SK-MEL-5 (cell line): ENCODE measurements around the gene CAMK2D. TPM values are rescaled to one million over a fixed set of nuclear protein-coding genes. Genes with fewer than 3 reads are reported as not detected.

ENCODE experiments used
- DNase-seq: peaks from one replicate; pipeline ENCODE4 v3.0.0-alpha.2; 2016; ENCODE audit warnings: low read depth, low spot score
- in situ Hi-C: cut with HindIII; loops from 2 replicates; pipeline ENCODE4 v1.10.0; 2016; ENCODE audit warnings: low sequenced_read_pairs, high pct_unique_total_duplicates, low pct_unique_long_range_greater_than_20kb
- total RNA-seq: library from RNA; depleted of rRNA; stranded (reverse); fragments of >200 nt; shearing (Covaris generic); gene quantifications from 2 replicates; pipeline ENCODE4 v1.2.3, GENCODE V29; 2014

Gene CAMK2D
- total RNA-seq, 1 experiment from 2014 or later: 19.3 TPM

DNA sequence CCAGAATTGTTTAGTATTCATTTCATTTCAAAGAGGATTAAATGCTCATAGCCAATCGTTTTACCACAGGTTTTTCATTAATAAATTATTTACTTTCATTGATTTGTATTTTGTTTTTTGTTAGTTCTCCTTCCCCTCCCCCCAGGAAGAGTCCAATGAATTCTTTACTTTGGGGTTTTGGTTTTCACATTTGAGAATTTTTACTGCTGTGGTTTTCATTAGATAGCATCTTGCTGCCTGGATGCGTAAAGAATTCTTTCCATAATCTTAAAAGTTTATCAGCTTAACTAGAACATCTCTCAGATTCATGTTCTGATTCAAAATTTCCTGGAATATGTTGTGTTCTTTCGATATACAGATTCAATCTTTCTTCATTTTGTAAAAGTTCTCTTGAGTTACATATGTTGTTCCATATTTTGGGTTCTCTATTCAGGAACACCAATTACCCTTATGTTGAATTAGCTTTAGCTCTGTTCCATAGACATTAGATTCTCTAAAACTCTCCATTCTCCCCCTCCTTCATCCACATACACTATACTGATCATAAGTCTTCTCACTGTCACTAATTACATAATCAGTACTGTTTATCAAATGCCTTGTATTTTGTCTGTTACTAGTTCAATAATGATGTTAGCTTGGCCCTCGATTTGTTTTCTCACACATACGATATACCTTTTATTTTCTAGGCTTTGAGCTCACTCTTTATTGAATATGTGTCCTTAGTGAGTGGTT lies 184.4 kb downstream of the CAMK2D start:
- in situ Hi-C loops: no loop called here
- no peak for DNase-seq

- no peak for DNase-seq
- in situ Hi-C loops: no loop called here
Measured at GRCh38 chr4:113575401-113575800, 186.1 kb downstream of the CAMK2D start.

GRCh38 chr4:113574636-113575103 lies 186.9 kb downstream of the CAMK2D start:
- no peak for DNase-seq
- in situ Hi-C loops: no loop called here

GRCh38 chr4:113572620-113573019 lies 188.9 kb downstream of the CAMK2D start:
- in situ Hi-C loops: no loop called here
- DNase-seq: no peak

DNA sequence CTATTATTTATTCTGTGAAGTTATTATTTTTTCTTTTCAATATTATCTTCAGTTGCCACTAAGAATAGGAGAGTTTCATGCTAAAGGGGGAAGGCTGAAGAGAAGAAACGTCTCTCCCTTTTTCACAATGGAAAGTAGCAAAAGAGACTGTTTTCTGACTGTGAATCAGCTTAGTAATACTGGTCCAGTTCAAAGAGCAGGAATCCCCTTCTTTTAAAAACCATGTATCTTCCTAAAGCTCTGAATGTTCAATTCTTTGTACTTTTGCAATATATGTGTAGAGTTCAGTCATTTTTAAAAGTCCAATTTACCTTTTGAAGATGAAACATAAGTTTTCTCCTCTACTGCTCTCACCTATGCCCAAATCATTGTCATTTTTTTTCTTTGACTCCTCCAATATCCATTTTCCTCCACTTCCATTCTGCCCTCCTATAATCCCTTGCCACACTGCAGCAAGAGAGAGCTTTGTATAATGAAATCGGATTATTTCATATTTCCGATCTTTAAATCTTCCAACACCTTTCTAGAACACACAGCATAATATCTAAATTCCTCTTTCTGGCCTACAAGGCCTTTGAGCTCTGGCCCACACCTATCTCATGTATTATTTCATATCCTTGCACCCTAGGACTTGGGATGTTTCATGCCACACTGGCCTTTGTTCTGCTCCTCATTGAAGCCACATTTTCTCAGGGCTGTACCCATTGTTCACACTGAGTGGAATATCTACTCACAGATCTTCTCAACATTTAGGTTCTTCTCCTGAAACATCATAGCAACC lies 195.3 kb downstream of the CAMK2D start:
- in situ Hi-C loops: no loop called here

GRCh38 chr4:113565702-113566012 lies 195.9 kb downstream of the CAMK2D start:
- DNase-seq: no peak
- in situ Hi-C loops: no loop called here

More for the DNA sequence above, 195.3 kb downstream of the CAMK2D start:
- no peak for DNase-seq

DNA sequence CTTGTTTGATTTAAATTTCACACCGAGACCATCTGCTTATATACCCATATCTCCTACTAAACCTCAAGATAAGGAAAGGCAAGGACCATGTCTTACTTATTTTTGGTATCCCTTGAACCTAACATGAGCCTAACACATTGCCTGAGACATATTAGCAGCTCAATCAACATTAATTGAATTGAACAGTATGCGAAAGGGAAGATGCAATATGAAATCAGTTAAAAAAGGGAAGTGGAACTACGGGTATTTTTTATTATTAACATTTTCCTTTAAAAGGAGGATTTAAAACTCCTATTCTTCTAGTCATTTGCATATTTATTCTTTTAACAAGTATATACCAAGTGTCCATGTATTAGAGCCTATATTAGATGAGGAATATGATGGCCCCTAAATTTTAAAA lies 197.0 kb downstream of the CAMK2D start:
- in situ Hi-C loops: no loop called here
- DNase-seq: no peak

- in situ Hi-C loops: no loop called here
- DNase-seq: no peak
Measured at GRCh38 chr4:113563691-113564378, 197.7 kb downstream of the CAMK2D start.

GRCh38 chr4:113561758-113562157 lies 199.8 kb downstream of the CAMK2D start:
- in situ Hi-C loops: no loop called here
- no peak for DNase-seq

DNA sequence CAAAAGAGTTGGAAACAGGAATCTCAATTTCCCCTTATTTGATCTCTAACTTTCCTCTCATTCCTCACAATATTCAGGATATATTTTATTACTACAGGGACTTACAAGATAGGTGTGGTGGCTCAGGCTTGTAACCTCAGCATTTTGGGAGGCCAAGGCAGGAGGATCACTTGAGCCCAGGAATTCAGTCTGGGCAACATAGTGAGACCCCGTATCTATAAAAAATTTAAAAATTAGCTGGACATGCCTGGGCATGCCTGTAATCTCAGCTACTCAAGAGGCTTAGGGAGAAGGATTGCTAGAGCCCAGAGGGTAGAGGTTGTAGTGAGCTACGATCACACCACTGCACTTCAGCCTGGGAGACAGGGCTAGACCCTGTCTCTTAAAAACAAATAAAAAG lies 200.4 kb downstream of the CAMK2D start:
- in situ Hi-C loops: no loop called here
- DNase-seq: no peak

DNA sequence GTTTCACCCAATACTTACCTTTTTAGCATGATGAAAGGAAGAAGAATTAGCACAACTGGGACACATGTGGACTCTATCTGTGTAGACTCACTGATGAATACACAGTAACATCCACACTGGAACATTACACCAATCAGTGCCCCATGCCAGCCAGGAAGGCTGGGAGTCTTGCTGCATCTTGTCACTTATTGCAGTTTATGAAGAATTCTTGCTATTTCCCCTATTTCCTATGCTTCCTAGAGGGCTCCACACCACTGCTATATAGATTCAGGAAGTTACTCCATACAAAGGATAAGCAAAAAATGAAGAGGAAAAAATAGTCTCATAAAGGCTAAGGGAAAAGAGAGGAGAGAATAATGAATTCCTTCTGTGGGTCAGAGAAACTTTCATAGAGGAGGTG lies 201.0 kb downstream of the CAMK2D start:
- in situ Hi-C loops: no loop called here
- DNase-seq: peak; percentile 2

DNA sequence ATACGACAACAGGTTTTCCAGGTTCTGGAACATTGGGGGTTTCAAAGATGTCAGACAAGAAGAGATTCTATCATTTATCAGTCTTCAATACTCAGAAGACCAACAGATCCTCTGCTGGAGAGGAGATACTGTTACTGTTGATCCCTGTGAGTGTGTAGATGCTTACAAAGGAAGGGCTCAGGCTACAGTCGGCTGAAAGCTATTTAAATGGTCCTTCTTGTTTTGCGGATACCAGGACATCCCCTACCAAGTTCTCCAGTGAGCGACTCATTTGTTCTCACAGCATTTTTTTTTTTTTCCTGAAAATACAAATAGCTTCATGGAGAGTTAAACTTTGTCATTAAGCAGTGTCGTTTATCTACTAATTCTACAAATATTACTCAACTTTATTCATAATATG lies 201.6 kb downstream of the CAMK2D start:
- DNase-seq: no peak
- in situ Hi-C loops: no loop called here

DNA sequence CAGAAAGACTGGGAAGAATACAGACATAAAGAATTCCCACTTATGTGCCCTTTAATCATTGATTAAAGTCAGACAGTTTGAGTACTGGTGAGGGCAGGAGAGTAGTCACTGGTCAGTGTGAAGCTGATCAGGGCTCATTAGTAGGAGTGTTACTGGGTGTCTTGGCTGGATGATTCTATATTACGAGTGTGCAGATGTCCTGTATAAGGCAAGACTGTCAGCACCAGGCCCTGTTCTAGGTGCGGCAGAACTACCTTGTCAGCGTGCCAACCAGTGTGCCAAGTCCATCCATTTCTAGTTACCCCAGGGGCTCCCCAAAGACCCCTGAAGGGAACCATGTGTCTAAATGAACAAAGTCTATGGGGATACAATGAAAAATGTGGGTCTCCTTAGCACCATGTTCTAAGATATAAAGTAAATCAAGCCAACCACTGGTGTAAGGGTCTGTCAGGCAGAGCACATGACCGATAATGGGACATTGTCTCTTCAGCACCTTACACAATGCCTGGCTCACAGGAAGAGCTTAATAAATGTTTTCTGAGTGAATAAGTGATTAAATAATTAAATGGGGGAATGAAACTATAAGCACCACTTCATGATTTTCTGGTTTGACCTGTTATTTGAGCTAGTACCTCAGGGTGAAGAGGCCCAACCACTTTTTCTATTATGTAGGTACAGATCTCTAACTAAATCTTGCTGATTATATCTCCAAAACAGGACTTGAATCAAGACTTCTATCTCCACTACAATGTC lies 205.0 kb downstream of the CAMK2D start:
- in situ Hi-C loops: no loop called here
- no peak for DNase-seq

DNA sequence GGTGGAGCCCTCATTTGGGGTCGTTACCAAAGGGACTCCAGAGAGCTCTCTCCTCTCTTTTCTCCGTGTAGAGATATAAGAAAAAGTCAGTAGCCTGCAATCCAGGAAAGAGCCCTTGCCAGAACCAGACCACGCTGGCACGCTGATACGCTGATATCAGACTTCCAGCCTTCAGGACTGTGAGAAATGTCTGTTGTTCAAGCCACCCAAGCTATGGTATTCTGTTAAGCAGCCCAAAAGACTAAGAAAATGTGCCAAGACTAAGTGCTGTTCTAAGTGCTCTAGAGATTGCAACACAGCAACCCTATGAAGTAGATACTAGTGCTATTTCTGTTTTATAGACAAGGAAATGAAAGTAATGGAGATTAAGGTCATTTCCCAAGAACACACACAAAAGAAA lies 205.7 kb downstream of the CAMK2D start:
- in situ Hi-C loops: no loop called here
- no peak for DNase-seq

DNA sequence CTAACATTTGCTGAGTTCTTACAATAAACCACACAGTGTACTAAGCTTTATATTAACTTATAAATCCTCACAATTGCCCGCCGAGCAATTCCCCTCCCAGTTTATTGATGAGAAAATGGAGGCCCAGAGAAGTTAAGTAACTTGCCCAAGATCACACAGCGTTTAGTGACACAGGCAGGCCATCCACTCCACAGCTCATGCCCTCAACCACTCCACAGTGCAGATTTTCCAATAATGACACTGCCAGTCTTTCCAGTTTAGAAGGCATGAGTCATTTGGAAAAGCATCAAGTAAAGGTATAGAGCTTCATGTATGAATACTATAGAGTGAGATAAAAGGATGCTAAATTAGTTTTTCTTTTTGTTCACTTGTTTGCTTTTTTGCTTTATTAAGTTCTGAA lies 208.5 kb downstream of the CAMK2D start:
- in situ Hi-C loops: no loop called here
- DNase-seq: no peak

DNA sequence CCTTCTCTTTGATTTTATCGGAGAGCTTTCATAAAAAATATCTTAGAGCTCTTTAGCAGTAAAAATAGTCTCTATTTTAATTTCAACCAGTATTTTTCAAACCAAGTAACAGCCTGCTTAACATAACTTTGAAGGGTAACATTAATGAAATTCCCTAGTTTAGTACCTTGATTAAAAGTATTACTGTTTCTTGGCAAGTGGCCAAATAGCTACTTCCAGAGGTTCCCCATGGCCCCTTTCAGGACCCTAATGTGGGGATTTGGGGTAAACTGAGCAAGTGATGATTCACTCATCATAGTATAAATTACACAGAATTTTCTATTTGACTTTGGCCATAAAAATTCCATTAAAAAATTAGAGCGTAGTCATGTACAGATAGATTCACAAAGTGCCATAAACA lies 211.0 kb downstream of the CAMK2D start:
- DNase-seq: no peak
- in situ Hi-C loops: no loop called here

DNA sequence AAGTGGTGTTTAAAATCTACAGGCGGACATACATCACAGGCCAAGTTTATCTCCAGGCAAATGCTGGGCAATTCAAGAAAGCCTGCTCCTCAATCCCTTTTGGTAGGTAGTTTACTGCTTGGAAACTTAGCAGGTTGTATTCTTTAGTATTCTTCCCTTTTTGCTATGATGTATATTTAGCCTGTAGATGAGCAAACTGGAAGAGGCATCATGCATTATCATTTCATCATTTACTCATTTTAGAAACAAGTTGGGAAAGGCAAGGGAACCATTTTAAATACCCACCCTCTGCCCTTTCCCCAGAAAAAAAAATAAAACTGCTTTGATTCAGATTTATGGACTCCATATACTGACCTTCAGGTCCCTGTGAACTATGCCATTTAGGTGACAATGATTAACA lies 213.2 kb downstream of the CAMK2D start:
- in situ Hi-C loops: no loop called here
- no peak for DNase-seq

GRCh38 chr4:113547487-113548042 lies 214.0 kb downstream of the CAMK2D start:
- in situ Hi-C loops: no loop called here
- peak; percentile 93 for DNase-seq
